H9 (cell line): ENCODE results near the gene TNKS1BP1. TPM values are rescaled to one million over a fixed set of nuclear protein-coding genes. Genes with fewer than 3 reads are reported as not detected.

Source experiments
- DNase-seq: peaks from one replicate; pipeline ENCODE4 v3.0.0-alpha.2; 2017
- H2AFZ ChIP-seq: one replicate; pipeline ENCODE4 v1.6.1; 2013; ENCODE audit warnings: mild to moderate bottlenecking, low read length, control low read depth, moderate library complexity
- H2AK5ac ChIP-seq: 2 replicates; pipeline ENCODE4 v1.6.1; 2013; ENCODE audit warnings: low read length, control low read depth, mixed read lengths; ENCODE audit not compliant: insufficient read length
- H2BK120ac ChIP-seq: one replicate; pipeline ENCODE4 v1.6.1; 2013; ENCODE audit warnings: low read depth, mild to moderate bottlenecking, low read length, control low read depth, inconsistent platforms; ENCODE audit not compliant: poor library complexity, severe bottlenecking
- H2BK12ac ChIP-seq: 2 replicates; pipeline ENCODE4 v1.6.1; 2013; ENCODE audit warnings: low read length, control low read depth, mixed read lengths, low read depth; ENCODE audit not compliant: insufficient read length
- H2BK15ac ChIP-seq: 2 replicates; pipeline ENCODE4 v1.6.1; 2013; ENCODE audit warnings: low read depth, low read length, control low read depth
- H2BK20ac ChIP-seq: one replicate; pipeline ENCODE4 v1.6.1; 2013; ENCODE audit warnings: low read depth, mild to moderate bottlenecking, low read length, control low read depth, inconsistent platforms; ENCODE audit not compliant: poor library complexity, severe bottlenecking
- H2BK5ac ChIP-seq: 2 replicates; pipeline ENCODE4 v1.6.1; 2013; ENCODE audit warnings: low read length, control low read depth, mixed read lengths; ENCODE audit not compliant: insufficient read length
- H3K14ac ChIP-seq: 2 replicates; pipeline ENCODE4 v1.6.1; 2013; ENCODE audit warnings: low read length, control low read depth; ENCODE audit not compliant: insufficient read depth
- H3K18ac ChIP-seq: 2 replicates; pipeline ENCODE4 v1.6.1; 2013; ENCODE audit warnings: low read depth, mild to moderate bottlenecking, mixed read lengths, low read length, control low read depth; ENCODE audit not compliant: insufficient read length
- H3K23ac ChIP-seq: 2 replicates; pipeline ENCODE4 v1.6.1; 2013; ENCODE audit warnings: low read length, control low read depth, mixed read lengths, low read depth; ENCODE audit not compliant: insufficient read length
- H3K23me2 ChIP-seq: 2 replicates; pipeline ENCODE4 v1.6.1; 2013; ENCODE audit warnings: low read depth, mild to moderate bottlenecking, mixed read lengths, low read length, control low read depth; ENCODE audit not compliant: insufficient read length, poor library complexity, severe bottlenecking
- H3K27ac ChIP-seq: 2 replicates; pipeline ENCODE4 v1.5.1; 2013; ENCODE audit warnings: low read length, control low read depth, mixed read lengths, low read depth; ENCODE audit not compliant: insufficient read length
- H3K27me3 ChIP-seq: 2 replicates; pipeline ENCODE4 v1.6.1; 2013; ENCODE audit warnings: low read length, control low read depth, inconsistent platforms; ENCODE audit not compliant: insufficient read depth
- H3K4ac ChIP-seq: 2 replicates; pipeline ENCODE4 v1.6.1; 2013; ENCODE audit warnings: low read depth, mild to moderate bottlenecking, control low read depth, inconsistent platforms, low read length, moderate library complexity
- H3K4me1 ChIP-seq: 2 replicates; pipeline ENCODE4 v1.6.1; 2013; ENCODE audit warnings: low read length, control low read depth, inconsistent platforms; ENCODE audit not compliant: insufficient read depth
- H3K4me2 ChIP-seq: 2 replicates; pipeline ENCODE4 v1.6.1; 2013; ENCODE audit warnings: low read length, control low read depth, mixed read lengths; ENCODE audit not compliant: insufficient read length, insufficient read depth
- H3K56ac ChIP-seq: 2 replicates; pipeline ENCODE4 v1.6.1; 2013; ENCODE audit warnings: low read depth, mild to moderate bottlenecking, mixed read lengths, low read length, control low read depth; ENCODE audit not compliant: insufficient read length
- H3K79me1 ChIP-seq: 2 replicates; pipeline ENCODE4 v1.6.1; 2013; ENCODE audit warnings: low read depth, mild to moderate bottlenecking, moderate library complexity, low read length, control low read depth, inconsistent platforms; ENCODE audit not compliant: insufficient read depth, poor library complexity, severe bottlenecking
- H3K79me2 ChIP-seq: 2 replicates; pipeline ENCODE4 v1.6.1; 2013; ENCODE audit warnings: low read length, control low read depth, inconsistent platforms; ENCODE audit not compliant: insufficient read depth
- H3K9ac ChIP-seq: 2 replicates; pipeline ENCODE4 v1.6.1; 2013; ENCODE audit warnings: low read length, control low read depth, mixed read lengths; ENCODE audit not compliant: insufficient read length; ENCODE audit errors: extremely low read depth
- H3K9me3 ChIP-seq: one replicate; pipeline ENCODE4 v1.6.1; 2013; ENCODE audit warnings: low read depth, low read length, inconsistent platforms; ENCODE audit not compliant: control insufficient read depth
- H3T11ph ChIP-seq: one replicate; pipeline ENCODE4 v1.6.1; 2013; ENCODE audit warnings: mild to moderate bottlenecking, low read length, control low read depth, inconsistent platforms
- H4K20me1 ChIP-seq: one replicate; pipeline ENCODE4 v1.6.1; 2013; ENCODE audit not compliant: control insufficient read depth, insufficient read length, insufficient read depth
- H4K5ac ChIP-seq: 2 replicates; pipeline ENCODE4 v1.6.1; 2013; ENCODE audit warnings: low read depth, mild to moderate bottlenecking, mixed read lengths, low read length, control low read depth; ENCODE audit not compliant: insufficient read length
- H4K8ac ChIP-seq: replicated peaks from 2 replicates; pipeline ENCODE4 v1.6.1; 2013; ENCODE audit warnings: low read length, control low read depth, mixed read lengths, low read depth; ENCODE audit not compliant: insufficient read length
- H4K91ac ChIP-seq: 2 replicates; pipeline ENCODE4 v1.6.1; 2013; ENCODE audit warnings: low read depth, mild to moderate bottlenecking, moderate library complexity, mixed read lengths, low read length, control low read depth; ENCODE audit not compliant: insufficient read length
- H3K27ac Mint-ChIP-seq, 3 experiments: 2 replicates in 2 of 3; 3 replicates in 1 of 3; pipeline ENCODE4 v1.8.0; 2020 to 2021; ENCODE audit warnings: mixed read lengths in 3 of 3, mild to moderate bottlenecking in 1 of 3, moderate library complexity in 1 of 3
- H3K27me3 Mint-ChIP-seq: 2 replicates; pipeline ENCODE4 v1.8.0; 2021; ENCODE audit warnings: low read depth, mild to moderate bottlenecking, moderate library complexity, mixed read lengths
- H3K36me3 Mint-ChIP-seq, 3 experiments: 2 replicates in 2 of 3; 3 replicates in 1 of 3; pipeline ENCODE4 v1.8.0; 2020 to 2021; ENCODE audit warnings: low read depth in 3 of 3, mixed read lengths in 3 of 3; ENCODE audit not compliant: insufficient read depth in 1 of 3
- H3K4me1 Mint-ChIP-seq, 2 experiments: 2 replicates each; pipeline ENCODE4 v1.8.0; 2020; ENCODE audit warnings: mixed read lengths in 2 of 2
- H3K4me3 Mint-ChIP-seq, 2 experiments: 2 replicates in 1 of 2; 3 replicates in 1 of 2; pipeline ENCODE4 v1.8.0; 2020 to 2021; ENCODE audit warnings: mild to moderate bottlenecking in 2 of 2, mixed read lengths in 2 of 2, moderate library complexity in 1 of 2
- H3K9me3 Mint-ChIP-seq, 2 experiments: 2 replicates in 1 of 2; 3 replicates in 1 of 2; pipeline ENCODE4 v1.8.0; 2020; ENCODE audit warnings: mild to moderate bottlenecking in 2 of 2, mixed read lengths in 2 of 2, moderate library complexity in 1 of 2
- WGBS: extraction: QIAGEN DNeasy Blood & Tissue Kit; methylation state at CpG from one replicate; pipeline ENCODE4 v1.1.7; 2013; ENCODE audit warnings: missing lambda C conversion rate, low lambda C conversion rate, mixed read lengths; ENCODE audit not compliant: insufficient read length; ENCODE audit errors: extremely low coverage; 5-methylcytosine and 5-hydroxymethylcytosine counted together
- total RNA-seq: library from RNA; stranded (reverse); gene quantifications from 2 replicates; pipeline ENCODE4 v1.2.1, GENCODE V29; 2021
- TF ChIP-seq, protein P1 (sequence below): fragments of 200-600 bp; sonication (generic); conservative IDR thresholded peaks from 3 replicates; pipeline ENCODE4 v1.8.0; 2021; ENCODE audit warnings: antibody characterized with exemption, mild to moderate bottlenecking

TNKS1BP1 gene
- total RNA-seq, 1 experiment from 2014 or later, result 130 TPM

- no peak overlapping the region for H2AFZ ChIP-seq
Measured at GRCh38 chr11:57255618-57256017, 69.1 kb downstream of the TNKS1BP1 start.

More at GRCh38 chr11:57255618-57256017, 69.1 kb downstream of the TNKS1BP1 start:
- Histone ChIP-seq H3K18ac (no peak overlapping the region), H3K23me2 (no peaks in the 10 kb centered on the region), H3K79me2 (no peaks in the 10 kb centered on the region), H3K14ac (no peak overlapping the region), H3T11ph (no peak overlapping the region), H2BK120ac (no peak overlapping the region), H3K4me1 (no peaks in the 10 kb centered on the region), H3K4me2 (no peak overlapping the region), H4K20me1 (no peaks in the 10 kb centered on the region), H3K27ac (no peak overlapping the region), H2BK5ac (no peak overlapping the region), H2AK5ac (no peak overlapping the region), H3K27me3 (no peaks in the 10 kb centered on the region), H4K5ac (no peak overlapping the region), H3K9ac (no peak overlapping the region), H2BK15ac (no peak overlapping the region), H2BK20ac (no peak overlapping the region), H4K91ac (no peak overlapping the region), H3K23ac (no peak overlapping the region), H3K9me3 (no peaks in the 10 kb centered on the region), H4K8ac (no peak overlapping the region), H3K79me1 (no peaks in the 10 kb centered on the region), H3K4ac (no peak overlapping the region), H2BK12ac (no peak overlapping the region), H3K56ac (no peak overlapping the region)
- Mint-ChIP-seq H3K9me3 (peaks cover 8 to 14% of the 10 kb centered on the region in 2 experiments; a peak in 4 of 5 replicates), H3K27me3 (peaks cover 1% of the 10 kb centered on the region), H3K36me3 (peaks cover 0 to 19% (median 6%) of the 10 kb centered on the region in 3 experiments; a peak in 4 of 7 replicates), H3K27ac (no peak overlapping the region; a peak in 1 of 7 replicates), H3K4me1 (0 out of 4 replicates have a peak, but pooled peaks cover 3 to 5% of the 10 kb centered on the region in 2 experiments), H3K4me3 (no peak overlapping the region)
- TF ChIP-seq, protein P1, sequence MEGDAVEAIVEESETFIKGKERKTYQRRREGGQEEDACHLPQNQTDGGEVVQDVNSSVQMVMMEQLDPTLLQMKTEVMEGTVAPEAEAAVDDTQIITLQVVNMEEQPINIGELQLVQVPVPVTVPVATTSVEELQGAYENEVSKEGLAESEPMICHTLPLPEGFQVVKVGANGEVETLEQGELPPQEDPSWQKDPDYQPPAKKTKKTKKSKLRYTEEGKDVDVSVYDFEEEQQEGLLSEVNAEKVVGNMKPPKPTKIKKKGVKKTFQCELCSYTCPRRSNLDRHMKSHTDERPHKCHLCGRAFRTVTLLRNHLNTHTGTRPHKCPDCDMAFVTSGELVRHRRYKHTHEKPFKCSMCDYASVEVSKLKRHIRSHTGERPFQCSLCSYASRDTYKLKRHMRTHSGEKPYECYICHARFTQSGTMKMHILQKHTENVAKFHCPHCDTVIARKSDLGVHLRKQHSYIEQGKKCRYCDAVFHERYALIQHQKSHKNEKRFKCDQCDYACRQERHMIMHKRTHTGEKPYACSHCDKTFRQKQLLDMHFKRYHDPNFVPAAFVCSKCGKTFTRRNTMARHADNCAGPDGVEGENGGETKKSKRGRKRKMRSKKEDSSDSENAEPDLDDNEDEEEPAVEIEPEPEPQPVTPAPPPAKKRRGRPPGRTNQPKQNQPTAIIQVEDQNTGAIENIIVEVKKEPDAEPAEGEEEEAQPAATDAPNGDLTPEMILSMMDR, result no peak
- no peak for DNase-seq
- no CpG with 5 or more reads among the region's 1 CpG for WGBS
